GM12878 (cell line): Measurements from ENCODE around the gene SPARC. TPM values are rescaled to one million over a fixed set of nuclear protein-coding genes. Genes with fewer than 3 reads are reported as not detected.

Source experiments
- CHD1 ChIP-seq: IDR thresholded peaks from 2 replicates; pipeline ENCODE4 v1.6.1; 2012; ENCODE audit warnings: low read depth, low read length, improper control_type of control experiment
- CTCF ChIP-seq, 3 experiments: IDR thresholded peaks in 2 of 3; conservative IDR thresholded peaks in 1 of 3; 2 replicates each; pipeline ENCODE4 v1.5.1; 2011; ENCODE audit warnings: low read depth in 3 of 3, low read length in 3 of 3, mild to moderate bottlenecking in 3 of 3, control low read depth in 2 of 3, moderate library complexity in 2 of 3, inconsistent platforms in 1 of 3, mixed read lengths in 1 of 3; ENCODE audit not compliant: control insufficient read depth in 2 of 3, insufficient read depth in 1 of 3; ENCODE audit errors: extremely low read depth in 1 of 3
- FOXK2 ChIP-seq: fragments of 450-650 bp; IDR thresholded peaks from 2 replicates; pipeline ENCODE4 v1.6.1; 2017; ENCODE audit warnings: mild to moderate bottlenecking, moderate library complexity
- GATAD2B ChIP-seq: fragments of 450-650 bp; conservative IDR thresholded peaks from 2 replicates; pipeline ENCODE4 v1.6.1; 2017; ENCODE audit warnings: low read depth, mild to moderate bottlenecking, moderate library complexity
- LARP7 ChIP-seq: fragments of 450-650 bp; IDR thresholded peaks from 2 replicates; pipeline ENCODE4 v1.6.1; 2017; ENCODE audit warnings: mild to moderate bottlenecking
- MEF2A ChIP-seq: IDR thresholded peaks from 2 replicates; pipeline ENCODE4 v1.6.1; 2011; ENCODE audit warnings: low read depth, mild to moderate bottlenecking, low read length, moderate library complexity; ENCODE audit not compliant: insufficient read depth
- PKNOX1 ChIP-seq: fragments of 450-650 bp; IDR thresholded peaks from 2 replicates; pipeline ENCODE4 v1.6.1; 2016; ENCODE audit warnings: mild to moderate bottlenecking
- STAT3 ChIP-seq: IDR thresholded peaks from 2 replicates; pipeline ENCODE4 v1.6.1; 2011; ENCODE audit warnings: low read depth, low read length, improper control_type of control experiment
- SUZ12 ChIP-seq: fragments of 200-600 bp; sonication (generic); IDR thresholded peaks from one replicate; pipeline ENCODE4 v1.6.1; 2018; ENCODE audit warnings: antibody characterized with exemption, mild to moderate bottlenecking; ENCODE audit not compliant: unreplicated experiment
- YY1 ChIP-seq: IDR thresholded peaks from 2 replicates; pipeline ENCODE4 v1.6.1; 2011; ENCODE audit warnings: low read depth, mild to moderate bottlenecking, low read length
- ZNF24 ChIP-seq: fragments of 450-650 bp; IDR thresholded peaks from 2 replicates; pipeline ENCODE4 v1.6.1; 2017; ENCODE audit warnings: antibody characterized with exemption, mild to moderate bottlenecking
- ZNF592 ChIP-seq: fragments of 450-650 bp; IDR thresholded peaks from 2 replicates; pipeline ENCODE4 v1.6.1; 2017; ENCODE audit warnings: mild to moderate bottlenecking, moderate library complexity
- ZZZ3 ChIP-seq: IDR thresholded peaks from 2 replicates; pipeline ENCODE4 v1.6.1; 2011; ENCODE audit warnings: low read depth; ENCODE audit not compliant: control insufficient read depth, insufficient read length
- polyA plus RNA-seq, 11 experiments: library from polyadenylated mRNA; depleted of rRNA in 4 of 11; unstranded in 6 of 11; stranded (reverse) in 5 of 11; fragments of >200 nt; fragmentation: Nextera tagmentation in 4 of 11; fragmentation: Illumina TruSeq in 1 of 11; extraction: Ambion mirVana in 4 of 11; extraction: Trizol in 1 of 11; gene quantifications; 1 replicate in 1 of 11; 2 replicates in 10 of 11; pipeline versions ENCODE4 v1.2.1 to v1.2.3, GENCODE V29; 2011 to 2016; ENCODE audit warnings: inconsistent platforms in 2 of 11, missing spikeins in 2 of 11, low read depth in 1 of 11
- total RNA-seq, 4 experiments: library from RNA; depleted of rRNA in 3 of 4; stranded (reverse); fragments of >200 nt in 3 of 4; fragmentation: Illumina TruSeq in 1 of 4; extraction: Trizol in 1 of 4; gene quantifications; 2 replicates each; pipeline versions ENCODE4 v1.2.1 to v1.2.3, GENCODE V29; 2013 to 2021
- TF ChIP-seq, protein P1 (sequence below): fragments of 450-650 bp; IDR thresholded peaks from 2 replicates; pipeline ENCODE4 v1.6.1; 2016; ENCODE audit warnings: mild to moderate bottlenecking, moderate library complexity, borderline replicate concordance

Gene SPARC
- total and polyA plus RNA-seq, 10 of the 15 experiments (the other 5 are each of a cell fraction or from before 2014, with no cell fraction given) = 29.6 to 154 (median 57.0) TPM

- TF ChIP-seq ZNF24 = 0 out of 2 replicates have a peak, but pooled peaks have one; percentile 57
- TF ChIP-seq CHD1 = no peak
- no peak for TF ChIP-seq PKNOX1
- TF ChIP-seq YY1 = peak; percentile 86
- TF ChIP-seq GATAD2B = 0 out of 2 replicates have a peak, but pooled peaks have one; percentile 27
- no peak for TF ChIP-seq STAT3
- TF ChIP-seq CTCF (IDR thresholded peaks at IDR 0.05 in 2 of 3, conservative IDR thresholded peaks at IDR 0.05 in 1 of 3; ENCODE audit: control insufficient read depth in 2 of 3, extremely low read depth in 1 of 3, insufficient read depth in 1 of 3, low read depth in 3 of 3, low read length in 3 of 3) = peak; percentile 81 to 98 (median 82)
- no peak for TF ChIP-seq MEF2A
- no peak for TF ChIP-seq SUZ12
- TF ChIP-seq LARP7 = 0 out of 2 replicates have a peak, but pooled peaks have one; percentile 24
- TF ChIP-seq FOXK2 = no peak
- TF ChIP-seq ZNF592 = 0 out of 2 replicates have a peak, but pooled peaks have one; percentile 62
- TF ChIP-seq ZZZ3 = no peak
- TF ChIP-seq, protein P1, sequence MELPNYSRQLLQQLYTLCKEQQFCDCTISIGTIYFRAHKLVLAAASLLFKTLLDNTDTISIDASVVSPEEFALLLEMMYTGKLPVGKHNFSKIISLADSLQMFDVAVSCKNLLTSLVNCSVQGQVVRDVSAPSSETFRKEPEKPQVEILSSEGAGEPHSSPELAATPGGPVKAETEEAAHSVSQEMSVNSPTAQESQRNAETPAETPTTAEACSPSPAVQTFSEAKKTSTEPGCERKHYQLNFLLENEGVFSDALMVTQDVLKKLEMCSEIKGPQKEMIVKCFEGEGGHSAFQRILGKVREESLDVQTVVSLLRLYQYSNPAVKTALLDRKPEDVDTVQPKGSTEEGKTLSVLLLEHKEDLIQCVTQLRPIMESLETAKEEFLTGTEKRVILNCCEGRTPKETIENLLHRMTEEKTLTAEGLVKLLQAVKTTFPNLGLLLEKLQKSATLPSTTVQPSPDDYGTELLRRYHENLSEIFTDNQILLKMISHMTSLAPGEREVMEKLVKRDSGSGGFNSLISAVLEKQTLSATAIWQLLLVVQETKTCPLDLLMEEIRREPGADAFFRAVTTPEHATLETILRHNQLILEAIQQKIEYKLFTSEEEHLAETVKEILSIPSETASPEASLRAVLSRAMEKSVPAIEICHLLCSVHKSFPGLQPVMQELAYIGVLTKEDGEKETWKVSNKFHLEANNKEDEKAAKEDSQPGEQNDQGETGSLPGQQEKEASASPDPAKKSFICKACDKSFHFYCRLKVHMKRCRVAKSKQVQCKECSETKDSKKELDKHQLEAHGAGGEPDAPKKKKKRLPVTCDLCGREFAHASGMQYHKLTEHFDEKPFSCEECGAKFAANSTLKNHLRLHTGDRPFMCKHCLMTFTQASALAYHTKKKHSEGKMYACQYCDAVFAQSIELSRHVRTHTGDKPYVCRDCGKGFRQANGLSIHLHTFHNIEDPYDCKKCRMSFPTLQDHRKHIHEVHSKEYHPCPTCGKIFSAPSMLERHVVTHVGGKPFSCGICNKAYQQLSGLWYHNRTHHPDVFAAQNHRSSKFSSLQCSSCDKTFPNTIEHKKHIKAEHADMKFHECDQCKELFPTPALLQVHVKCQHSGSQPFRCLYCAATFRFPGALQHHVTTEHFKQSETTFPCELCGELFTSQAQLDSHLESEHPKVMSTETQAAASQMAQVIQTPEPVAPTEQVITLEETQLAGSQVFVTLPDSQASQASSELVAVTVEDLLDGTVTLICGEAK = no peak
Observed at GRCh38 chr5:151659001-151659754, 27.5 kb downstream of the SPARC start (continued).
